Dermis blood vessel endothelial cell (primary cell): Measurements from ENCODE around the gene BRAT1. TPM values are rescaled to one million over a fixed set of nuclear protein-coding genes. Genes with fewer than 3 reads are reported as not detected.

Experiments
- DNase-seq: peaks from one replicate; pipeline ENCODE4 v3.0.0; 2010
- total RNA-seq: library from RNA; depleted of rRNA; stranded (reverse); fragments of >200 nt; gene quantifications from 2 replicates; pipeline ENCODE4 v1.2.3, GENCODE V29; 2014

BRAT1 gene
- total RNA-seq, 1 donor from 2014 or later = 31.7 TPM

- no peak for DNase-seq
Observed at GRCh38 chr7:2523461-2523936, 31.8 kb downstream of the BRAT1 start.

DNA sequence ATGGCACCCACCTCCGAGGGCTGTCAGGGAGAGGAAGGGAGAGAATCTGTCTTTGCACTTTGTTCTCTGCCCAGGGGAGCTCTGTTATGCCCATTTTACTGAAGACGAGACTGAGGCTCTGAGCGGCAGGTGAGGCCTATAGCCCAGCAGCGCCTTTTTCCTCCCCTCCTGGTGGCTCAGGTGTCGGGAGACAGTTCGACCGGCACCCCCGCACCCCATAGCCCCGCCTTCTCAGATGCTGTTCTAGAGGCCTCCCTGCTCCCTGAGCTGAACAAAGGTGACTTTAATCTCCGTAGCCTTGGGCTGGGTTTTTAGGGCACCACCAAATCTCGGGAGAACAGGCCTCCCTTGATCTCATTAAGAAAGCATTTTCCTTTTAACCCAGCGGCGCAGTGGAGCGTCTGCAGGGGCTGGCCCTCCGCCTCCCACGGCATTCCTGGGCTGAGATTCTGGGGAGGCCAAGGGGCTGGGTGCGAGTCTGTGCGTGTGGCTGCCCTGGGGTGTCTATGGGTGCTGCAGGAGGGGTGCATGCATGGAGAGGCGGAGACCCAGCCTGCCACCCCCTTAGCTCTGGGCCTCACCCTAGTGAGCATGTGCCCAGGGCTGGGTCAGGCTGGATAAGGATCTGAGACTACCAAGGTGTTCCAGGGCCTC is 32.4 kb downstream of the BRAT1 start:
- DNase-seq = peak; percentile 66

- DNase-seq = peak; percentile 75
Observed at GRCh38 chr7:2521952-2522591, 33.3 kb downstream of the BRAT1 start.

- DNase-seq = no peak
Observed at GRCh38 chr7:2521341-2521745, 34.0 kb downstream of the BRAT1 start.

DNA sequence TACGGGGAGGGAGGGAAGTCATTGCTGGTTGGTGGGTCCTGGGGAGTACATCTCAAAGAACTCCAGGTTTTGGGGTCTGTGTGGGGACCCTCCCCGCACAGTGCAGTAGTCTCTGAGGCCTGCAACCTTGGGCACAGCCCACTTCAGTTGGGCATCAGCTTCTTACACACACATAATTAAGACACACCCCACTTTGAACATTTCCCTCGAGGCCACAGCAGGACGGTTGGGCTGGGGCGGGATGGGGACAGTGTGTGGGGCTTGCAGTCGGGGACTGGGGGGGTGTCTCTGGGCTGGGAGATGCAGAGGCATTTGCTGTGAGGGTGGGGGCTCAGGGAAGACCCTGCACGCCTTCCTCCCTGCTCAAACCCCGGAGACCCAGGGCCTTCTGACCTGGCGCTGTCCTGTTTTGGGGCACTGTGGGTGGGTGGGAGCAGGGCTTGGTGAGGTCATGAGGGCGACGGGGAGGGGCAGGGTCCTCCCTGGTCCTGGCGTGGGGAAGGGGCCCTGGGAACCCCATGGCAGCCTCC is 34.5 kb downstream of the BRAT1 start:
- DNase-seq = no peak

DNA sequence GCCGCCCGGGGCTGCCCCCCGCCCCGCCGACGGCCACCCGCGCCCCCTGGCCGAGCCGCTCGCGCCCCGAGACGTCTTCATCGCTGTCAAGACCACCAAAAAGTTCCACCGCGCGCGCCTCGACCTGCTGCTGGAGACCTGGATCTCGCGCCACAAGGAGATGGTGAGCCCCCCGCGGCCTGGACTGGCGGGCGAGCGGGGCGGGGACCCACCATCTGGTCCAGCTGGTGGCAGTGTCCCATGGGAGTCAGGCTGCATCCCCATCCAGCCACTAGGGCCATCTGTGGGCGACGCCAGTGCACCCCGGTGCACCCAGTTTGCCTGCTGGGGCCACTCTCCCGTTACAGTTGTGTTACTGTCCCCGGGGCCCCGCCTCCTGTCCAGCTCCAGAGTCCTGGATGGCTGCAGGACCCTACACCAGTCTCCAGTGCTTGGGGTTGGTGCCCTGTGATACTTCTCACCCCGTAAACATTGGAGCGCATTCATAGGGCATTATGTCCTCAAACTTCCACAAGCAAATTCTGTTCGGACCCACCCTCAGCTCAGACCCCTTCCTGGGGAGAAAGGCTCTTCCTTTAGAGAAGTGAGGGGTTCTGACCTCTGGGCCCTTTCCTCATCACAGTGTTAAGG is 35.1 kb downstream of the BRAT1 start:
- DNase-seq = peak; percentile 32

DNA sequence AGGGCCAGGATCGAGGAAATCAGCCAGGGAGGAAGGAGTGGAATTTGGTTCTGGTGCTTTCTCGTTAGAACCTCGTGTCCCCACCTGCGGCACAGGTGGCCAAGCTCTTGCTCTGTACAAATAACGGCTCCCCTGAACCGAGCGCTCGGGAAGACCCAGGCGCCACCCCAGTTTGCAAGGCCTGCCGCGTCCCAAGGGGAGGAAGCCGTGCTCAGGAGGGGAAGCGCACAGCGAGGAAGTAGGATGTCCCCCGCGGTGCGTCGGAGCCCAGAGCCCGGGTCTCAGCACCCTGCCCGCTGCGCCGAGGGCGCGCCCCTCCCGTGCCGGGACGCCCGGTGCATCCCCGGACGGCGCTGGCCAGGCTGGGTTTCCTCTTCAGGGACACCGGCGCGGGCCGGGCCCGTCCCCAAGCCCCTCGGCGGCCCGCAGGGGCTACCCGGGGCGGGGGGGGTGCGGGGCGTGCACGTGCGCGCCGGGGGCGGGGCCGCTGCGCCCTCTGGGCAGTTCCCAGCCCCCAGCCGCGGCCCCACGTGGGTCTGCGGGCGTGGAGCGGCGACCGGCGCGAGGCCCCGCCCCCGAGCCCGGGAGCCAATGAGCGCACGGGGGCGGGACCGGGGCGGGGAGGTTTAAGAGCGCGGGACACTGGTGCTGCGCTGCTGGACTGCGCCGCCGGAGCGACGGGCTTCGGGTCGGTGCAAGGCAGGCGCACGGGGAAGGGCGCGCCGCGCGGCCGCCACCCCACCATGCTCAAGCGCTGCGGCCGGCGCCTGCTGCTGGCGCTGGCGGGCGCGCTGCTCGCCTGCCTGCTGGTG is 36.0 kb downstream of the BRAT1 start, which contains the start of gene LFNG:
TSS of gene LFNG (plus strand) at position 656 of the 812 bp plus-strand sequence. CDS start at position 744, 88 bp downstream.
- peak; percentile 91 for DNase-seq

DNA sequence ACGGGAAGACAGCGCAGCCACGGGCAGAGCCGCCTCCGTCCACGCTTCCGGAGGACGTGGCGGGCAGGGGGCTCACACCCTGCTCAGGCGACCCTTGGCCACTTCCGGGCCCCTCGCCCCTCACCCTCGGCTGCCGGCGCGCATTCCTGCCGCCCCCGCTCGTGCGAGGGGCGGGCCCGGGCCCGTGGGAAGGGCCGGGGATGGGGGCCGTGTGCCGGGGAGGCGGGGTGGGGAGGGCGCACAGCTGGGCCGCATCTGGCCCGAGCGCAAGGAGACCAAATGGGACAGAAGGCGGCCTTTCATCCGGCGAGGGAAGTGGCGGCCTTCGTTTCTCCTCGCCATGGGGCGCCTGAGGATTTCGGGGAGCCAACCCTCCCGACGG is 36.6 kb downstream of the BRAT1 start:
- DNase-seq = no peak

DNA sequence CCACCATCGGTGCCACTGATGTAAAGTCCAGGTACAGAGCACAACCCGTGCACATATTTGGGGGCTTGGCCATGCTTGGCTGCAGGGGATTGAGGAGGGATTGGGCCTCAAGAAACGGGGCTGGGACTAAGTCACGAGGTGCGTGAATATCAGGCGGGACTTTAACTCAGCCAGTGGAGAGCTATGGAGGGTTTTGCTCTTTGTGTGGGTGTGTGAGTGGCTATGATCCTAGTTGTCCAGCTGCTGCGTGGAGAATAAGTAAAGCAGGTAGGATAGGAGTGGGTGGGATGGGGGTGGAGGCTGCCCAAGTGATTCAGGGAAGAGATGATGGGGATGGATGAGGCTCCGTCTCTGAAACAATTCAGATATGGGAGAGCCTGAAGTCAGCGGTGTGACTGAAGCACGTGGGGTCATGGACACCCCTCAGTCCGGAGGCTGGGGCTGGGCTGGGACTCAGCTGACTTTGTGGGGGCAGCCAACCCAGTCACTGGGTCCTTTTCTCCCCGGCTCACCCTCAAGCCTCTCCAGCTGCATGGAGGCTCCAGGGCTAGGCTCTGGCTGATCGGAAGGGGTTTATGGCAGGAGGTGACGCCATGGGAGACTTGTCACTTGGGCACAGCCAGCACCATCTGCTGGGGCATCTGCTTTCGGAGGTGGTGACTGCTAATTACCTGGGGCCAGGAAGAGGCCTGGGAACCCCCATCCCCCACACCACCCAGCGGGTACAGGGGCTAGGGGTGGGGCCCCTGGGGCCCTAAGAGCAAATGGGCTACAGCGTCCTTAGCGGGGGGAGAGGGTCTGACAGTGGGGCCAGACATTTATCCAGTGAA is 37.4 kb downstream of the BRAT1 start:
- DNase-seq = no peak

- DNase-seq = no peak
Observed at GRCh38 chr7:2517026-2517425, 38.3 kb downstream of the BRAT1 start.

GRCh38 chr7:2516194-2516555 is 39.1 kb downstream of the BRAT1 start:
- DNase-seq = no peak

DNA sequence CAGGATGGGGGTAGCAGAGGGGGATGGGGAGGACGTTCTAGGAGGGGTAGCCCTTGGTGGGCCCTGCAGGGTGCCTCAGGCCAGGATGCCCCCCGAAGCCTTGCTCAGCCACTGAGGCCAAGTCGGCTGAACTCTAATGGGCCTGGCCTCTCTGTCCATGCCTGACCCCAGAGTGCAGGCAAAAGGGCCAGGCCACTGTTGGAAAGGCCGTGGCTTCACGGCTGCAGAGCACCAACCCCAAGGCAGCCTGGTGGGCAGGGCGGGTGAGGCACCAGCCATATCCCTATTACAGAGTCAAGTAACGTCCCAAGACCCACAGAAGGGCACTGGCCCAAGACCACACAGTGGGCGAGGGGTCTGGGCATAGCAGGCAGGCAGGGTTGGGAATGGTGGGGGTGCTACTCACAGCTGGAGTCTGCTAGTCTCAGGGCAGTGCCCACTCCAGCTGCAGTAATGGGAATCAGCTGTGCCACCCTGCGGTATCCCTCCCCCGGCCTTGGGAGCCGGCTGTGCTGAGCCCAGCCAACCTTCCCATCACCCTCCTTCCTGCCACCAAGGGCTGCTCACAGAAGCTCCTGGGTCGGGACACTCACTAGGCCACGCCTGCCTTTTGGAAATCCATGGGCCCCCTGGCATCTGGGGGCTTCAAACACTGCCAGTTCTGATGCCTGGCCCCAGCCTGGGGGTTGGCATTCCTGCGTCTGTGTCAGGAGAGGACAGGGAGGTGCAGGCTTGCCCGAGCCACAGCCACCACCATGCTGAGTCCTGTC is 39.7 kb downstream of the BRAT1 start:
- DNase-seq = no peak

DNA sequence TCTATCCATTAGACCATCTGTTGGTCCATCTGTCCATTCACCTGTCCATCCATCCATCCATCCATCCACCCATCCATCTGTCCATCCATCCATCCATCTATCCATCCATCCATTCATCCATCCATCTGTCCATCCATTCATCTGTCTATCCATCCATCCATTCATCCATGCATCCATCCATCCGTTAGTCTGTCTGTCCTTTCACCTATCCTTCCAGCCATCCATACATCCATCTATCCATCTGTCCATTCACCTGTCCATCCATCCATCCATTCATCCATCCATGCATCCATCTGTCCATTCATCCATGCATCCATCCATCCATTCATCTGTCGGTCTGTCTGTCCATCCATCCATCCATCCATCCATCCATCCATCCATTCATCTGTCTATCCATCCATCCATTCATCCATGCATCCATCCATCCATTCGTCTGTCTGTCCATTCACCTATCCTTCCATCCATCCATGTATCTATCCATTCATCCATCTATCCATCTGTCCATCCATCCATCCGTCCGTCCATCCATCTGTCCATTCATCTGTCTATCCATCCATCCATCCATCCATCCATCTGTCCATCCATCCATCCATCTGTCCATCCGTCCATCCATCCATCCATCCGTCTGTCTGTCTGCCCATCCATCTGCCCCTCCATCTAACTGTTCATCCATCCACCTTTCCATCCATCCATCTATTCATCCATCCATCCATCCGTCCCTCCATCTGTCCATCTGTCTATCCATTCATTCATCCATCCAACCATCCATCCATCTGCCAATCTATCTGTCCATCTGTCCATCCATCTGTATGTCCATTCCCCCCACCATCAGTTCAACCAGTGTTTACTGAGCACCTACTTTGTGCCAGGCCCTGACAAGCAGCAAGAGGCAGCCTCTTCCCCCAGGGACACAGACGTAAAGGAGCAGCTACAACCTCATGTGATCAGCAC is 40.6 kb downstream of the BRAT1 start:
- DNase-seq = no peak

DNA sequence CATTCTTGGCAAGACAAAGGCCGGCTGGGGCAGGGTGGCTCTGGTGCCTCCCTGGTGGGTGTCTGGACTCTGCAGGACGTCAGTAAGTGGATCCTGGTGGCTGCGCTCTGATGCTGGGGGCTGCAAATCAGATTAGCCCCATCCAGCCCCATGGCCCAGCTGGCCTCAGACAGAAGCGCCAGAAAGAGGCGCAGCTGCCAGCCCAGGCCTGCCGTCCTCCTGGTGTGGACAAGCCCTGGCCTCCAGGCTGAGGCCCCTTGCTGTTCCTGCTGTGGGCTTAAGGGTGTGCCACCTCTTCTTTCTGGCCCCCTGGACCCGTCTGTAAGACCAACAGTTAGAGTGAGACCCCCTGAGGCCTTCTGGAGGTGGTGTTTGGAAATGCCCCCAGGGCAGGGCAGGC is 41.6 kb downstream of the BRAT1 start:
- DNase-seq = no peak

DNA sequence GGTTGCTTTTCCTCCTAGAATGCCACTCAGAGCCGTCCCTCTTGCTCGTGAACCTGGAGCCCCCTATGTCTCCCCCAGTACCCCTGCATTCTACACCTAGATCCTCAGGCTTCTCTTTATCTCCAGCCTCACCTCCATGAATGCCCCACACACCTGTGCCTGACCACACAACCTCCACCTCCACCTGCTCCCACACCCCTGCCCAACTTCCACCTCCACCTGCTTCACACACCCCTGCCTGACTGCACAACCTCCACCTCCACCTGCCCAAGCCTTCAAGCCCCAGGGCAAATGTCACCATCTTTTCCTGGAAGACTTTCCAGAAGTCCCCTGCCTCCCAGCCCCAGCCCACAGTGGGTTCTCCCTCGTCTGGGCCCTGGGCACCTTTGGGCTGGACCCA is 42.6 kb downstream of the BRAT1 start:
- no peak for DNase-seq

GRCh38 chr7:2512179-2512661 is 43.1 kb downstream of the BRAT1 start:
- no peak for DNase-seq

- no peak for DNase-seq
Observed at GRCh38 chr7:2511769-2512168, 43.6 kb downstream of the BRAT1 start.

GRCh38 chr7:2510909-2511768 is 44.2 kb downstream of the BRAT1 start:
- peak; percentile 45 for DNase-seq
